ENCODE data around the gene SLC12A4. TPM values are rescaled to one million over a fixed set of nuclear protein-coding genes. Genes with fewer than 3 reads are reported as not detected.

The SLC12A4 gene
- polyA plus RNA-seq, 2 of the 4 experiments (the other 2 are of a cell fraction), result 18.2 to 33.2 TPM

GRCh38 chr16:67969254-67970039 is 1.0 kb upstream of the SLC12A4 start:
- H3K27ac ChIP-seq, result peak overlapping the region; percentile 94 to 95
- ChIA-PET POLR2A (no interaction called here), CTCF (interaction anchor here (0.6 to 2.1 kb wide), 4 partner anchors 12 to 71 kb away, joined by 3 to 11 read pairs (median 4); no protein-coding TSS in a partner anchor)
- FAIRE-seq, result no peak
- WGBS (ENCODE audit: missing lambda C conversion rate), result 86% methylated on average over 27 of the region's 40 CpGs
- peaks cover 25% of the 10 kb centered on the region for H3K4me1 ChIP-seq
- DNase-seq (ENCODE audit: low read depth in 1 of 2, low spot score in 1 of 2), result no peak
- no peaks in the 10 kb centered on the region for H3K9me3 ChIP-seq
- H3K4me3 ChIP-seq, result peak overlapping the region; percentile 95
- no peak for ATAC-seq
- TF ChIP-seq TP53 (CRISPR knock-in tag; IDR thresholded peaks at IDR 0.05), result no peak
- TF ChIP-seq PBX3 (IDR thresholded peaks at IDR 0.05), result no peak
- TF ChIP-seq ATOH8 (CRISPR knock-in tag; IDR thresholded peaks at IDR 0.05; ENCODE audit: low read depth), result no peak
- TF ChIP-seq HES2 (IDR thresholded peaks at IDR 0.05), result no peak
- TF ChIP-seq JUNB (IDR thresholded peaks at IDR 0.05), result no peak
- no peak for TF ChIP-seq SMC3 (IDR thresholded peaks at IDR 0.05)
- TF ChIP-seq GATA3 (IDR thresholded peaks at IDR 0.05; ENCODE audit: borderline replicate concordance), result no peak
- TF ChIP-seq ESRRA (IDR thresholded peaks at IDR 0.05; ENCODE audit: borderline replicate concordance, low read length), result no peak
- TF ChIP-seq BHLHE40 (IDR thresholded peaks at IDR 0.05; ENCODE audit: low read depth, low read length), result no peak
- TF ChIP-seq NFE2L2 (conservative IDR thresholded peaks at IDR 0.05; ENCODE audit: low read length), result no peak
- TF ChIP-seq USF2 (IDR thresholded peaks at IDR 0.05), result no peak
- no peak for TF ChIP-seq RCOR1 (IDR thresholded peaks at IDR 0.05; ENCODE audit: low read depth, low read length)
- TF ChIP-seq SREBF2 (IDR thresholded peaks at IDR 0.05), result no peak
- no peak for TF ChIP-seq HMGXB4 (CRISPR knock-in tag; IDR thresholded peaks at IDR 0.05; ENCODE audit: borderline replicate concordance)
- TF ChIP-seq HDAC2 (IDR thresholded peaks at IDR 0.05), result no peak
- no peak for TF ChIP-seq RNF2 (IDR thresholded peaks at IDR 0.05; ENCODE audit: borderline replicate concordance, low read depth)
- no peak for TF ChIP-seq RAD21 (conservative IDR thresholded peaks at IDR 0.05 in 1 of 2, IDR thresholded peaks at IDR 0.05 in 1 of 2)
- no peak for TF ChIP-seq ELK1 (IDR thresholded peaks at IDR 0.05; ENCODE audit: low read depth, low read length)
- TF ChIP-seq BCL3 (IDR thresholded peaks at IDR 0.05), result no peak
- TF ChIP-seq EHF (CRISPR knock-in tag; IDR thresholded peaks at IDR 0.05), result no peak
- peak overlapping the region; percentile 89 for H3K4me2 ChIP-seq

Measured in A549 (cell line).